Measurements from ENCODE around the gene ZFAND6.

The ZFAND6 gene

GRCh38 chr15:80106051-80106450 is 46.6 kb downstream of the ZFAND6 start:
- TF ChIP-seq CTCF (IDR thresholded peaks at IDR 0.05; ENCODE audit: control insufficient read depth, insufficient read depth, low read depth, low read length, missing control alignments): no peak

GRCh38 chr15:80107204-80107603 is 47.7 kb downstream of the ZFAND6 start:
- no peak for TF ChIP-seq CTCF (IDR thresholded peaks at IDR 0.05; ENCODE audit: control insufficient read depth, insufficient read depth, low read depth, low read length, missing control alignments)
- H3K4me3 ChIP-seq (ENCODE audit: control insufficient read depth, low read depth, low read length): no peak overlapping the region
- DNase-seq (ENCODE audit: low read depth): no peak

More at GRCh38 chr15:80106051-80106450, 46.6 kb downstream of the ZFAND6 start:
- no peak overlapping the region for H3K4me3 ChIP-seq (ENCODE audit: control insufficient read depth, low read depth, low read length)
- DNase-seq (ENCODE audit: low read depth): peak; percentile 77

- no peak for TF ChIP-seq CTCF (IDR thresholded peaks at IDR 0.05; ENCODE audit: control insufficient read depth, insufficient read depth, low read depth, low read length, missing control alignments)
- no peak for DNase-seq (ENCODE audit: low read depth)
- H3K4me3 ChIP-seq (ENCODE audit: control insufficient read depth, low read depth, low read length): no peak overlapping the region
These were observed 48.3 kb downstream of the ZFAND6 start for GRCh38 chr15:80107774-80108173.

- no peak overlapping the region for H3K4me3 ChIP-seq (ENCODE audit: control insufficient read depth, low read depth, low read length)
- no peak for DNase-seq (ENCODE audit: low read depth)
- no peak for TF ChIP-seq CTCF (IDR thresholded peaks at IDR 0.05; ENCODE audit: control insufficient read depth, insufficient read depth, low read depth, low read length, missing control alignments)
These were observed 49.9 kb downstream of the ZFAND6 start for GRCh38 chr15:80109388-80109787.

GRCh38 chr15:80110920-80111319 is 51.4 kb downstream of the ZFAND6 start:
- no peak for DNase-seq (ENCODE audit: low read depth)
- H3K4me3 ChIP-seq (ENCODE audit: control insufficient read depth, low read depth, low read length): no peak overlapping the region
- TF ChIP-seq CTCF (IDR thresholded peaks at IDR 0.05; ENCODE audit: control insufficient read depth, insufficient read depth, low read depth, low read length, missing control alignments): no peak

- DNase-seq (ENCODE audit: low read depth): no peak
- no peak for TF ChIP-seq CTCF (IDR thresholded peaks at IDR 0.05; ENCODE audit: control insufficient read depth, insufficient read depth, low read depth, low read length, missing control alignments)
- no peak overlapping the region for H3K4me3 ChIP-seq (ENCODE audit: control insufficient read depth, low read depth, low read length)
These were observed 54.6 kb downstream of the ZFAND6 start for GRCh38 chr15:80114114-80114513.

GRCh38 chr15:80115021-80115420 is 55.5 kb downstream of the ZFAND6 start:
- TF ChIP-seq CTCF (IDR thresholded peaks at IDR 0.05; ENCODE audit: control insufficient read depth, insufficient read depth, low read depth, low read length, missing control alignments): no peak
- no peak overlapping the region for H3K4me3 ChIP-seq (ENCODE audit: control insufficient read depth, low read depth, low read length)
- DNase-seq (ENCODE audit: low read depth): no peak

Measured in AG09309 (cell line).